NCI-H1436 treated with DMSO at 0.1 percent for 48 hours (cell line): ENCODE results near the gene CRB2.

Experiments
- DNase-seq: peaks from one replicate; lab custom pipeline; 2025; lab: John Stamatoyannopoulos, UW

Gene CRB2

GRCh38 chr9:123347289-123348060 is 8.5 kb upstream of the CRB2 start:
- no peak for DNase-seq

- no peak for DNase-seq
Observed at GRCh38 chr9:123348317-123348992, 7.5 kb upstream of the CRB2 start.

GRCh38 chr9:123349033-123349432 is 7.0 kb upstream of the CRB2 start:
- DNase-seq = no peak

GRCh38 chr9:123349691-123350480 is 6.1 kb upstream of the CRB2 start:
- no peak for DNase-seq

- no peak for DNase-seq
Observed at GRCh38 chr9:123350590-123351310, 5.2 kb upstream of the CRB2 start.

GRCh38 chr9:123353041-123353440 is 3.0 kb upstream of the CRB2 start:
- DNase-seq = no peak

GRCh38 chr9:123353984-123354591 is 1.9 kb upstream of the CRB2 start:
- DNase-seq = no peak

- no peak for DNase-seq
Observed at GRCh38 chr9:123354806-123355508, 1.0 kb upstream of the CRB2 start.

GRCh38 chr9:123356851-123357742 is 1.1 kb downstream of the CRB2 start:
- DNase-seq = no peak

GRCh38 chr9:123357743-123358059 is 1.7 kb downstream of the CRB2 start:
- no peak for DNase-seq

- DNase-seq = no peak
Observed at GRCh38 chr9:123358181-123358905, 2.3 kb downstream of the CRB2 start.

GRCh38 chr9:123359106-123359505 is 3.1 kb downstream of the CRB2 start:
- no peak for DNase-seq

- no peak for DNase-seq
Observed at GRCh38 chr9:123359546-123359945, 3.5 kb downstream of the CRB2 start.

GRCh38 chr9:123360161-123361085 is 4.4 kb downstream of the CRB2 start:
- no peak for DNase-seq

- DNase-seq = no peak
Observed at GRCh38 chr9:123361086-123361730, 5.2 kb downstream of the CRB2 start.

- no peak for DNase-seq
Observed at GRCh38 chr9:123361731-123362510, 5.9 kb downstream of the CRB2 start.

- no peak for DNase-seq
Observed at GRCh38 chr9:123362856-123363255, 6.9 kb downstream of the CRB2 start.
